ENCODE data around the gene POLR2A. TPM values are rescaled to one million over a fixed set of nuclear protein-coding genes. Genes with fewer than 3 reads are reported as not detected.

Gene POLR2A
- total RNA-seq, 4 donors from 2014 or later = 29.5 to 66.4 (median 46.9) TPM

GRCh38 chr17:7483255-7484066, 705 bp upstream of the POLR2A start:
- no peaks in the 10 kb centered on the region for H3K36me3 ChIP-seq
- H3K9me3 ChIP-seq = no peaks in the 10 kb centered on the region
- H3K27me3 ChIP-seq = peaks cover 0 to 3% (median 0%) of the 10 kb centered on the region in 4 donors
- TF ChIP-seq CTCF (IDR thresholded peaks at IDR 0.05) = no peak
- peak; percentile 45 for TF ChIP-seq POLR2A (IDR thresholded peaks at IDR 0.05; ENCODE audit: low read depth)
- peak; percentile 70 to 92 for TF ChIP-seq POLR2AphosphoS5 (IDR thresholded peaks at IDR 0.05)
- peak; percentile 64 for TF ChIP-seq EP300 (IDR thresholded peaks at IDR 0.05)
- peak overlapping the region; percentile 52 to 92 (median 70) for H3K4me3 ChIP-seq
- DNase-seq (ENCODE audit: extremely low spot score) = peak; percentile 99
- intact Hi-C loops (cut with DNase I) = loop anchor here (2.0 kb wide), 1 partner anchor 75 kb away; the partner anchor contains the start of gene TNFSF13
- WGBS = 0% methylated on average over 27 of the region's 38 CpGs
- H3K4me1 ChIP-seq = peaks cover 57 to 74% (median 73%) of the 10 kb centered on the region in 4 donors
- peak overlapping the region; percentile 100 for H3K27ac ChIP-seq (replicated peaks in 1 of 4)

DNA sequence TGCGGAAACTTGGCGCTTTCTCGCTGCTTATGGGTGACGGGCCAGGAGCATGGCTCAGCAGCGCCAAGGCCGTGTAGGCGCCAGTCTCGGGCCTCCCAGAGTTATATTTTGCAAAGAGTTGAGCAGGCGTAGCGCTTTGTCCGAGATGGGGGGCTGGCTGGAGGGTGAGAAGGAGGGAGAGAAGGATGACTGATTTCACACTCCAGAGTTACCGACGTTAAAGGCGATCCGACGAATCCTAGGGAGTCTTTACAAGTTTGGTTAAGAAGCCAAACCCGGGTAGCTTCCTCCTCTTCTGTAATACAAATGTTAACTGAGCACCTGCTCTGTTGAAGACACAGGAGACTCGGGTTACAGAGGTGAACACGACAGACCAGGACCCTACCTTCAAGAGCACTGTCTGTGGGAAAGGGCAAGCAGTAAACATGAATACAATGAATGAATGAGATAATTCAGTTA, 782 bp downstream of the POLR2A start:
- peaks cover 0 to 3% (median 0%) of the 10 kb centered on the region in 4 donors for H3K27me3 ChIP-seq
- DNase-seq (ENCODE audit: extremely low spot score) = no peak
- under 1% methylated on average over 19 of the region's 19 CpGs for WGBS
- intact Hi-C loops (cut with DNase I) = loop anchor here (2.0 to 5.0 kb wide), 2 partner anchors 48 to 74 kb away; partner anchors contain the start of genes FGF11, TMEM102 and TNFSF13
- TF ChIP-seq CTCF (IDR thresholded peaks at IDR 0.05) (peak in 2 of 3 experiments; percentile 23 to 43), EP300 (IDR thresholded peaks at IDR 0.05) (no peak)
- H3K27ac ChIP-seq (replicated peaks in 1 of 4) = peak overlapping the region; percentile 100
- no peaks in the 10 kb centered on the region for H3K36me3 ChIP-seq
- peaks cover 54 to 84% (median 80%) of the 10 kb centered on the region in 4 donors for H3K4me1 ChIP-seq
- H3K9me3 ChIP-seq = no peaks in the 10 kb centered on the region
- peak overlapping the region; percentile 52 to 92 (median 70) for H3K4me3 ChIP-seq

DNA sequence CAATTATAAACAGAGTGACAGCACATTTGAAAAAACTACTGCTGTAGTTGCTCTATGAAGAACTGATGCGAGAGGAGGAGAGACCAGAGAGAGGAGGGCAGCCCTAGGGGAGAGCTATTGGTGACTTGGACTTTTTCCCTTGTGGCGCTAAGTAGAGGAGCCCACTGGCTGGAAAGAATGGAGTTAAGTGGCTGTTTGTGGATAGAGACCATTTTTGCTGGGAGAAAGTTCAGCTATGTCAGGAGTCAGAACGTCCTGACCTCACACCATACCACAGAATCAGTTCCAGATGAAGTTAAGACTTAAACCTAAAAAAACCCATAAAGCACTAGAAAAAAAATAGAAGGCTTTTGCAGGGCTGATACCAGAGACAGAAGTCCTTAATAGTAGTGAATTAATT, 2.0 kb downstream of the POLR2A start:
- peaks cover 0 to 2% (median 0%) of the 10 kb centered on the region in 4 donors for H3K36me3 ChIP-seq
- peaks cover 44 to 80% (median 73%) of the 10 kb centered on the region in 4 donors for H3K4me1 ChIP-seq
- TF ChIP-seq EP300 (IDR thresholded peaks at IDR 0.05) = no peak
- no peak for TF ChIP-seq POLR2A (IDR thresholded peaks at IDR 0.05; ENCODE audit: low read depth)
- no peak for TF ChIP-seq CTCF (IDR thresholded peaks at IDR 0.05)
- no peak for TF ChIP-seq POLR2AphosphoS5 (IDR thresholded peaks at IDR 0.05)
- H3K9me3 ChIP-seq = no peaks in the 10 kb centered on the region
- 48% methylated on average over 3 of the region's 3 CpGs for WGBS
- intact Hi-C loops (cut with DNase I) = loop anchor here (5.0 kb wide), 1 partner anchor 49 kb away; the partner anchor contains the start of genes FGF11 and TMEM102
- H3K27ac ChIP-seq (replicated peaks in 1 of 4) = peak overlapping the region in 2 of 4 donors; percentile 100
- peak overlapping the region; percentile 52 to 92 (median 70) for H3K4me3 ChIP-seq
- DNase-seq (ENCODE audit: extremely low spot score) = no peak
- peaks cover 0 to 3% (median 0%) of the 10 kb centered on the region in 4 donors for H3K27me3 ChIP-seq

GRCh38 chr17:7490144-7490543, 6.0 kb downstream of the POLR2A start:
- H3K36me3 ChIP-seq = peaks cover 0 to 12% (median 2%) of the 10 kb centered on the region in 4 donors
- H3K27ac ChIP-seq (replicated peaks in 1 of 4) = no peak overlapping the region
- DNase-seq (ENCODE audit: extremely low spot score) = no peak
- no peak overlapping the region for H3K4me3 ChIP-seq
- H3K27me3 ChIP-seq = no peaks in the 10 kb centered on the region
- H3K4me1 ChIP-seq = peaks cover 37 to 68% (median 52%) of the 10 kb centered on the region in 4 donors
- TF ChIP-seq POLR2A (IDR thresholded peaks at IDR 0.05; ENCODE audit: low read depth) (no peak), EP300 (IDR thresholded peaks at IDR 0.05) (no peak), POLR2AphosphoS5 (IDR thresholded peaks at IDR 0.05) (no peak)
- 75% methylated on average over 8 of the region's 8 CpGs for WGBS
- H3K9me3 ChIP-seq = no peaks in the 10 kb centered on the region
- intact Hi-C loops (cut with DNase I) = no loop called here

- Histone ChIP-seq H3K4me3 (no peak overlapping the region), H3K27ac (replicated peaks in 1 of 4) (no peak overlapping the region), H3K27me3 (no peaks in the 10 kb centered on the region), H3K9me3 (no peaks in the 10 kb centered on the region), H3K36me3 (peaks cover 0 to 21% (median 12%) of the 10 kb centered on the region in 4 donors), H3K4me1 (peaks cover 25 to 59% (median 37%) of the 10 kb centered on the region in 4 donors)
- TF ChIP-seq POLR2AphosphoS5 (IDR thresholded peaks at IDR 0.05) (no peak), POLR2A (IDR thresholded peaks at IDR 0.05; ENCODE audit: low read depth) (no peak), CTCF (IDR thresholded peaks at IDR 0.05) (no peak), EP300 (IDR thresholded peaks at IDR 0.05) (no peak)
- no peak for DNase-seq (ENCODE audit: extremely low spot score)
- WGBS = 100% methylated on average over 1 of the region's 1 CpG
- intact Hi-C loops (cut with DNase I) = no loop called here
Observed at GRCh38 chr17:7491583-7491982, 7.4 kb downstream of the POLR2A start.
